ENCODE results near the gene PARVA.

The PARVA gene

DNA sequence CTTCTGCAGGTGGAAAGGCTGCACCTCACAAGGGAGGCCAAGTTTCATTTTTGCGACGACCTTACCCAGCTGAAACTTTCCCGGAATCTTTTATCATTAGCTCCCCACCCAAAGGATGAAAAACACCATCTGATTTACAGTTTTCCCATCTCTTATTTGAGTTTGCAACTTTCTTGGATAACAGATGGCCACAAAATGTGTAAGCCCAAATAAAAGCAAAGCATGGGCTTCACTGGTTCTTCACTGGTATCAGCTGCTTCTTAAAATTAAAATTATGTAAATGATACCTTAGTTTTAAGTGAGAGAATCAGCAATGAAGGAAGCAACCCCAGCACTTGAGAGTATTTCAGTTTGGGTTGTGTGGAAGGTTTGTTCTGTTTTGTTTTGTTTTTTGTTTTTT, 55.8 kb downstream of the PARVA start:
- no peak for DNase-seq (ENCODE audit: low read depth in 2 of 2)

- DNase-seq (ENCODE audit: low read depth in 2 of 2): no peak
Measured at GRCh38 chr11:12433571-12434324, 56.4 kb downstream of the PARVA start.

GRCh38 chr11:12434325-12434654, 56.9 kb downstream of the PARVA start:
- no peak for DNase-seq (ENCODE audit: low read depth in 2 of 2)

DNA sequence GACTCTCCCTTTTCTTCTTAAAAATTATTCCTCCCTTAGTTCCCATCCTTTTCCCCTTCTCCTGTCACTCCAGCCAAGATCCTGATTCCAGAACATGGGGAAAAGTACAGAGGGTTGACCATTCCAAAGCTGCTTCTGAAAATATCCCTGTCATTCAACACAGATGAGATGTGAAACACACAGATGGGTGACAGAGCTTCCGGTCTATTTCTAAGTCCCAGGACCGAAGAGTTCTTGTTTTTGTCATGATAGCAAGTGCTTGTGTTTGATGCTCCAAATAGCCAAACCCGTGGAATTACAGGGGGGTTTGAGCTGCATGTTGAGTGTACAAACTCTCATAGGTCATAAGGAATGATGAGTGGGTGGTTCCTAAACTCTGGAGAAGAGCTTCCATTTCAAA, 57.9 kb downstream of the PARVA start:
- DNase-seq (ENCODE audit: low read depth in 2 of 2): no peak

GRCh38 chr11:12436266-12436665, 58.9 kb downstream of the PARVA start:
- DNase-seq (ENCODE audit: low read depth in 2 of 2): no peak

GRCh38 chr11:12438291-12438690, 60.9 kb downstream of the PARVA start:
- no peak for DNase-seq (ENCODE audit: low read depth in 2 of 2)

DNA sequence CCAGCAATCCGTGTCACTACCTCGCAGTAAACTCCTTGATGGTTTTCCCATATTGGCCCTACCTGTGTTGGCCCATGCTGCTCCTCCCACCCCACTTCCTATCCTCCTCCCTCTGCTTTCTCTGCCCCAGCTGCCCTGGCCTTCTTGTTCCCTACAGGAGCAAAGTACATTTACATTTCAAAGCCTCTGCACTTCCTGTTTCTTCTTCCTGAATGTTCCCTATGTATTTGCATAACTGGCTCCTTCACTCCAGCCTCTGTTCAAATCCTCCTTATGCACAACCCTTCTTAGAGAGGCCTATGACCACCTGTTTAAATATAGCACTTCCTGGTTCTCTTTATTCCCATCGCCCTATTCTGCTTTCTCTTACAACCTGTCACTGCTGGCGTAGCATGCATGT, 62.2 kb downstream of the PARVA start:
- no peak for DNase-seq (ENCODE audit: low read depth in 2 of 2)

DNA sequence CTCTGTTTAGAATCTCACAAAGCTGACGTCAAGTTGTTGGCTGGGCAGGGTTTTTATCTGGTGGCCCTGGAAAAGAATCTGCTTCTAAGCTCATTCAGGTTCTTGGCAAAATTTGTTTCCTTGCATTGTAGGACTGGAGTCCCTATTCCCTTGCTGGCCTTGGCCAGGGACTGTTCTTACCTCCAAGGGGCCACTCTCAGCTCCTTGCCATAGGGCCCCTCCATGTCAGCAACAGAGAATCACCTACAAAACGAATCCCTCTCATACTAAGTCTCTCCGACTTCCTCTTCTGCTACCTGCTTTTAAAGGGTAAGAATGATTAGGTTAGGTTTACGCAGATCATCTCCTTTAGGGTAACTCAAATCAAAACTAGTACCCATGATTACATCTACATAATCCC, 63.2 kb downstream of the PARVA start:
- no peak for DNase-seq (ENCODE audit: low read depth in 2 of 2)

GRCh38 chr11:12441231-12441861, 64.0 kb downstream of the PARVA start:
- no peak for DNase-seq (ENCODE audit: low read depth in 2 of 2)

GRCh38 chr11:12444601-12445000, 67.2 kb downstream of the PARVA start:
- no peak for DNase-seq (ENCODE audit: low read depth in 2 of 2)

- no peak for DNase-seq (ENCODE audit: low read depth in 2 of 2)
Measured at GRCh38 chr11:12445001-12445400, 67.6 kb downstream of the PARVA start.

- DNase-seq (ENCODE audit: low read depth in 2 of 2): no peak
Measured at GRCh38 chr11:12446863-12447262, 69.5 kb downstream of the PARVA start.

DNA sequence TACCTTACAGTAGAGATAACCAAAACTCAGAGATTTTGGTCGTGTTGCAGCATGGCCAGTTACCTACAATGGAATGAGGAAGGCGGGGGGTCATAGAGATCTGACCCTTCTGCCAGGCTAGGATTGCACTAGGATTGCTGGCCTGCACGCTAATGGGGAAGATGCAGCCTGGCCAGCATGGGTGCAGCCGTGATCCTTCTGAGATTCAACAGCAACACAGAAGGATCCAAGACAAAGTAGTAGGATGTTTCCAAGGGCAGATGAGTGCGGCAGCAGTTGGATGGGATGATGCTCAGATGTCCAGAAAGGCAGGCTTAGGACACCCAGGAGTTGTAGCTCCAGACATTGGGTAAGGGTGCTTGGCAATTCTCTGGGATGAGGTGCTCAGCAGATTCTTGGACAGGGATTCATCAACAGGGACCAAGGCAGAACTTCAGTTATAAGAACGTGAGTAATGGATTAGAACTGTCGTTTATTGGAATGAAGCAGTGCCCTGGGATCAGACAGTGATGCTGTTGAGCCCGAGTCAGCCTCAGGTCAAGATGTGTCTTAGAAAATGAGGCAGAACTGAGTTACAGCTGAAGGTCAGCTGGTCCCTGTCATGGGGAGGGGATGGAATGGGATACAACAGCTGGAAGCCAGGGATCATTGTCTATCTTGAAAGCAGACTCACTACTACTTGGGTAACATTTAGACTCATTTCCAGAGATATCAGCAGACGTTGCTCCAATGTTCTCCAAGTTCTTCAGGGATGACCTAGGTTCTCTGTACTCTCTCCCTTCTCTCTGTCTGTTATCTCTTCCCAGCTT, 71.0 kb downstream of the PARVA start:
- no peak for DNase-seq (ENCODE audit: low read depth in 2 of 2)

DNA sequence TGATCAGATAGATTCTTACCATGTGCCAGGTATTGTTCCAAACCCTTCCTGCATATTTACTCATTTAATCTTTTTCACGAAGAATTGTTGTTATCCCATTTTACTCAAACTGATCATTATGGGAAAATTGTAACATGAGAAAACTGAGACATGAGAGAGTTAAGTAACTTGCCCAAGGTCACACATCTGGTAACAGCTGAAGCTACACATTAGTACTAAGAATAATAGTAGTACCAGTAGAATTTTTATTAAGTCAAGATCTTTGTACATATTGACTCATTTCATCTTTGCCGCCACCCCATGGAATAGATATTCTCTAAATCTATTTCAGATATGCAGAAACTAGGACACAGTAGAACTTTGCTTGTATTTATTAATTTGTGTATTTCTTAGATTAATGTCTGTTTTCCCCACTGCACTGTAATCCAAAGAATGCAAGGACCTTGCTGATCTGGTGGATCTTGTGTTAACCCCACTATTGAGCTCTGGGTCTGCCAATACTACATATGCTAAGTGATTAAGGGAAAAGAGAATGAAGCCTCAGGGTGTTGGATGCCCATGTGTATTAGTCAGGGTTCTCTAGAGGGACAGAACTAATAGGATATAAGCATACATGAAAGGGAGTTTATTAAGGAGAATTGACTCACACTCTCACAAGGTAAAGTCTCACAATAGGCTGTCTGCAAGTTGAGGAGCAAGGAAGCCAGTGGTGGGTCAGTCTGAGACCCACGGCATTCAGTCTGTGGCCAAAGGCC, 72.8 kb downstream of the PARVA start:
- no peak for DNase-seq (ENCODE audit: low read depth in 2 of 2)

- DNase-seq (ENCODE audit: low read depth in 2 of 2): no peak
Measured at GRCh38 chr11:12451179-12451814, 73.9 kb downstream of the PARVA start.

- no peak for DNase-seq (ENCODE audit: low read depth in 2 of 2)
Measured at GRCh38 chr11:12453243-12453642, 75.9 kb downstream of the PARVA start.

- no peak for DNase-seq (ENCODE audit: low read depth in 2 of 2)
Measured at GRCh38 chr11:12454782-12455181, 77.4 kb downstream of the PARVA start.

DNA sequence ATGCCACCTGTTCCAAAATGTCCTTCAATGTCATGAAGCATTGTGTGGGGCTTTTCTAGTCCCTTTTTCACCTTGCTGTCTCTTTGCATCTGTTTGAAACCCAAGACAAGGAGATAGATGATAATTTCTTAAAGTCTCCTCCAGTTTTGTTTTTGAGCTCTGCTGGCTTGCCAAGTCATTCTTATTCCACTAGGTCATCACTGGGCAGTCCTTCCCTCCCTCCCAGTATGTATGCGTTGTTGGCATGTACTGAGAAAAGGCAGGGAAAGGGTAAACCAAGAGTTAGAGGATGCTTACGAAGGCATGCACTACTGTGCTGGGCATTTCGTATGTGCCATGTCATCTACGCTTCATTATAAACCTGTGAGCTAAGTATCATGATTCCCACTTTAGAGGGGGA, 78.6 kb downstream of the PARVA start:
- DNase-seq (ENCODE audit: low read depth in 2 of 2): no peak

DNA sequence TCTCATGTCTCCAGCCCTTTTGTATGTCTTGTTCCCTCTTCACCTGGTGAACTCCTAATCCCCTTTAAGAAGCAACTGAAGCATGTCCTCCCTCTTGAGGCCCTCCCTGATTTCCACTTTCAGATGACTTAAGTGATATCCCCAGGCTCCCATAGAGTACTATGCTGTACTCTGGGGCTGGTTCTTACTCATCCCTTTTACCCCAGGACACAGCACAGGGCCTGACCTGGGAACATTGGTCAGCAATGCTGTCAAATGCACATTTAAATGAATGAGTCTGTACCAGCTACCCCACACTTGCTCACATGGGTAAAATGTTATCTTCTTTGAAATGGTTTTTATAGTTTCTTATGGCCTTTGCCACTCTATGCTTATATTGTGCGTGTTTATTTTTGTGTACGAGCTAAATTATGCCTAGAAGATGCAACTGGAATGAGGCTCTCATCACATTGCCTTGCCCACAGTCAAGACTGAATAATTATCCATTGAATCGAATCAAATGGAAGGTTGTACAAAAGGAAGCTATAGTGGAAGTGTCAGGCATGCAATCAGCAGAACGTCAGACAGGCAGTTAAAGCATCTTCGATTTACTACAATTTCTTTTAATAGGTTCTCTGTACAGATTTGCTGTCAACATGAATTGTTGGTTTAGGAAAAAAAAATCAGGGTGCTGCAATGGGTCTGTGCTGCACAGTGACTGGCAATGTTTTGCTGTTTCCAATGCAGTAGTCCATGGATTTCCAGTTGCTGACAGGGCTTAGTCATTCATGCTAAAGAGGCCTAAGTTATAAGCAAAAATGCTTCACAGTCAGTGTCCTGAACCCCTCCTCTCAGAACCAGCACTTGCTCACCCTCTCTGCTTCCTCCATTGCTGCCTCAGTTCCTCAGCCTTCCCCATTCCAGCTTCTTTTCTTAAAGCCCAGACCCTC, 79.5 kb downstream of the PARVA start:
- no peak for DNase-seq (ENCODE audit: low read depth in 2 of 2)

GRCh38 chr11:12458042-12458441, 80.7 kb downstream of the PARVA start:
- no peak for DNase-seq (ENCODE audit: low read depth in 2 of 2)

GRCh38 chr11:12459374-12459773, 82.0 kb downstream of the PARVA start:
- no peak for DNase-seq (ENCODE audit: low read depth in 2 of 2)

Data from activated CD4-positive, alpha-beta T cell treated with anti-CD3 and anti-CD28 coated beads for 24 hours (primary cell).